ENCODE results near the gene PPAN.

The PPAN gene

GRCh38 chr19:10093295-10094186 lies 12.6 kb upstream of the PPAN start:
- Histone ChIP-seq H3K79me2 (ENCODE audit: insufficient read depth, low read length) (no peaks in the 10 kb centered on the region), H3K4me2 (ENCODE audit: low read depth, low read length, poor library complexity, severe bottlenecking) (no peak overlapping the region), H3K9me3 (ENCODE audit: insufficient read depth, low read length) (no peaks in the 10 kb centered on the region), H3K27me3 (ENCODE audit: low read length) (no peaks in the 10 kb centered on the region), H2AFZ (ENCODE audit: low read depth, low read length, severe bottlenecking) (no peak overlapping the region), H3K27ac (ENCODE audit: low read depth, low read length) (no peak overlapping the region), H3K9me2 (replicated peaks; ENCODE audit: insufficient read depth, low read length) (no peaks in the 10 kb centered on the region), H3K9ac (ENCODE audit: low read length) (no peak overlapping the region), H4K20me1 (ENCODE audit: low read depth, low read length) (no peaks in the 10 kb centered on the region), H3F3A (ENCODE audit: insufficient read depth) (0 out of 2 replicates have a peak, but pooled peaks cover under 1% of the 10 kb centered on the region), H3K36me3 (ENCODE audit: low read length) (no peaks in the 10 kb centered on the region), H3K4me3 (ENCODE audit: insufficient read depth, low read length, poor library complexity, severe bottlenecking) (no peak overlapping the region)
- TF ChIP-seq EZH2phosphoT487 (conservative IDR thresholded peaks at IDR 0.05; ENCODE audit: low read length): no peak

- Histone ChIP-seq H3K79me2 (ENCODE audit: insufficient read depth, low read length) (no peaks in the 10 kb centered on the region), H3K4me3 (ENCODE audit: insufficient read depth, low read length, poor library complexity, severe bottlenecking) (no peak overlapping the region), H3K9me2 (replicated peaks; ENCODE audit: insufficient read depth, low read length) (no peaks in the 10 kb centered on the region), H3K9me3 (ENCODE audit: insufficient read depth, low read length) (no peaks in the 10 kb centered on the region), H3K4me2 (ENCODE audit: low read depth, low read length, poor library complexity, severe bottlenecking) (peak overlapping the region; percentile 47), H4K20me1 (ENCODE audit: low read depth, low read length) (no peaks in the 10 kb centered on the region), H2AFZ (ENCODE audit: low read depth, low read length, severe bottlenecking) (no peak overlapping the region), H3K27me3 (ENCODE audit: low read length) (no peaks in the 10 kb centered on the region), H3K36me3 (ENCODE audit: low read length) (no peaks in the 10 kb centered on the region), H3K27ac (ENCODE audit: low read depth, low read length) (no peak overlapping the region), H3K9ac (ENCODE audit: low read length) (no peak overlapping the region), H3F3A (ENCODE audit: insufficient read depth) (no peaks in the 10 kb centered on the region)
- TF ChIP-seq EZH2phosphoT487 (conservative IDR thresholded peaks at IDR 0.05; ENCODE audit: low read length) (no peak), CTCF (IDR thresholded peaks at IDR 0.05; ENCODE audit: insufficient read depth, low read length, poor library complexity, severe bottlenecking) (no peak)
Observed at GRCh38 chr19:10095622-10095947, 10.6 kb upstream of the PPAN start.

- Histone ChIP-seq H3K9me3 (ENCODE audit: insufficient read depth, low read length) (no peaks in the 10 kb centered on the region), H3K79me2 (ENCODE audit: insufficient read depth, low read length) (no peaks in the 10 kb centered on the region), H3K9ac (ENCODE audit: low read length) (peak overlapping the region; percentile 46), H3K27me3 (ENCODE audit: low read length) (no peaks in the 10 kb centered on the region), H3F3A (ENCODE audit: insufficient read depth) (no peaks in the 10 kb centered on the region), H3K27ac (ENCODE audit: low read depth, low read length) (no peak overlapping the region), H3K9me2 (replicated peaks; ENCODE audit: insufficient read depth, low read length) (no peaks in the 10 kb centered on the region), H4K20me1 (ENCODE audit: low read depth, low read length) (no peaks in the 10 kb centered on the region), H2AFZ (ENCODE audit: low read depth, low read length, severe bottlenecking) (peak overlapping the region; percentile 68), H3K4me3 (ENCODE audit: insufficient read depth, low read length, poor library complexity, severe bottlenecking) (peak overlapping the region; percentile 21), H3K4me2 (ENCODE audit: low read depth, low read length, poor library complexity, severe bottlenecking) (peak overlapping the region; percentile 47), H3K36me3 (ENCODE audit: low read length) (no peaks in the 10 kb centered on the region)
- TF ChIP-seq CTCF (IDR thresholded peaks at IDR 0.05; ENCODE audit: insufficient read depth, low read length, poor library complexity, severe bottlenecking) (no peak), EZH2phosphoT487 (conservative IDR thresholded peaks at IDR 0.05; ENCODE audit: low read length) (no peak)
Observed at GRCh38 chr19:10095948-10096614, 10.1 kb upstream of the PPAN start.

- H3K4me2 ChIP-seq (ENCODE audit: low read depth, low read length, poor library complexity, severe bottlenecking): peak overlapping the region; percentile 41
- no peaks in the 10 kb centered on the region for H3K79me2 ChIP-seq (ENCODE audit: insufficient read depth, low read length)
- no peaks in the 10 kb centered on the region for H4K20me1 ChIP-seq (ENCODE audit: low read depth, low read length)
- H3K9me2 ChIP-seq (replicated peaks; ENCODE audit: insufficient read depth, low read length): no peaks in the 10 kb centered on the region
- peak overlapping the region; percentile 21 for H3K4me3 ChIP-seq (ENCODE audit: insufficient read depth, low read length, poor library complexity, severe bottlenecking)
- H3K9me3 ChIP-seq (ENCODE audit: insufficient read depth, low read length): no peaks in the 10 kb centered on the region
- no peak for TF ChIP-seq CTCF (IDR thresholded peaks at IDR 0.05; ENCODE audit: insufficient read depth, low read length, poor library complexity, severe bottlenecking)
- peak overlapping the region; percentile 68 for H2AFZ ChIP-seq (ENCODE audit: low read depth, low read length, severe bottlenecking)
- peak overlapping the region; percentile 46 for H3K9ac ChIP-seq (ENCODE audit: low read length)
- no peaks in the 10 kb centered on the region for H3K36me3 ChIP-seq (ENCODE audit: low read length)
- no peak overlapping the region for H3K27ac ChIP-seq (ENCODE audit: low read depth, low read length)
- no peaks in the 10 kb centered on the region for H3K27me3 ChIP-seq (ENCODE audit: low read length)
- H3F3A ChIP-seq (ENCODE audit: insufficient read depth): no peaks in the 10 kb centered on the region
Observed at GRCh38 chr19:10096615-10096963, 9.6 kb upstream of the PPAN start.

Measured in SU-DHL-6 (cell line).